B cell (primary cell): ENCODE measurements around the gene BMP7. TPM values are rescaled to one million over a fixed set of nuclear protein-coding genes. Genes with fewer than 3 reads are reported as not detected.

Experiments
- ATAC-seq: fragments of 200-7000 bp; cut with Tn5 transposase; one replicate; pipeline ENCODE4 v1.10.0; 2021; ENCODE audit warnings: low read depth, mild to moderate bottlenecking, moderate number of reproducible peaks, moderate library complexity
- CTCF ChIA-PET: fragments of 350-600 bp; sonication (Branson Sonifier 250); formaldehyde crosslinking; loops from one replicate; lab custom pipeline; 2021; ENCODE audit warnings: antibody characterized with exemption, inconsistent platforms; lab: Charles Lee
- POLR2A ChIA-PET: fragments of 350-600 bp; sonication (Branson Sonifier 250); formaldehyde crosslinking; loops from one replicate; lab custom pipeline; 2021; ENCODE audit warnings: antibody characterized with exemption; lab: Charles Lee
- DNase-seq: peaks from one replicate; pipeline ENCODE4 v3.0.0; 2013
- H2AFZ ChIP-seq: 2 replicates; pipeline ENCODE4 v1.6.1; 2012; ENCODE audit warnings: mild to moderate bottlenecking, low read depth, low read length; ENCODE audit not compliant: insufficient read depth, poor library complexity, severe bottlenecking
- H3K27ac ChIP-seq, 2 donors: 1 replicate in 1 of 2; 2 replicates in 1 of 2; pipeline ENCODE4 v1.5.1; 2012 to 2013; ENCODE audit warnings: low read length in 2 of 2, mild to moderate bottlenecking in 2 of 2, moderate library complexity in 1 of 2
- H3K27me3 ChIP-seq, 4 experiments: fragments of 200-600 bp in 1 of 4; sonication (generic) in 1 of 4; replicated peaks in 1 of 4; 1 replicate in 2 of 4; 2 replicates in 2 of 4; pipeline versions ENCODE4 v1.6.1 to v1.7.0; 2013 to 2016; ENCODE audit warnings: low read length in 3 of 4, mild to moderate bottlenecking in 2 of 4, mixed read lengths in 1 of 4, moderate library complexity in 1 of 4; ENCODE audit not compliant: insufficient read depth in 4 of 4, control insufficient read depth in 3 of 4; ENCODE audit errors: control extremely low read depth in 1 of 4
- H3K36me3 ChIP-seq, 2 experiments: replicated peaks in 1 of 2; 1 replicate in 1 of 2; 2 replicates in 1 of 2; pipeline versions ENCODE4 v1.6.1 to v1.7.1; 2013; ENCODE audit warnings: low read length in 1 of 2; ENCODE audit not compliant: insufficient read depth in 2 of 2, control insufficient read depth in 1 of 2; ENCODE audit errors: control extremely low read depth in 1 of 2, extremely low read depth in 1 of 2
- H3K4me1 ChIP-seq, 2 donors: fragments of 200-600 bp in 1 of 2; sonication (generic) in 1 of 2; 1 replicate in 1 of 2; 2 replicates in 1 of 2; pipeline versions ENCODE4 v1.5.1 to v1.6.1; 2013 to 2017; ENCODE audit warnings: low read length in 2 of 2; ENCODE audit not compliant: control insufficient read depth in 2 of 2, insufficient read depth in 2 of 2
- H3K4me2 ChIP-seq: replicated peaks from 2 replicates; pipeline ENCODE3; 2012; ENCODE audit warnings: mild to moderate bottlenecking, low read depth, low read length; ENCODE audit not compliant: poor library complexity, severe bottlenecking
- H3K4me3 ChIP-seq, 5 experiments: fragments of 200-600 bp in 1 of 5; sonication (generic) in 1 of 5; 1 replicate in 3 of 5; 2 replicates in 2 of 5; pipeline versions ENCODE4 v1.5.1 to v1.7.0; 2011 to 2016; ENCODE audit warnings: low read length in 4 of 5, mild to moderate bottlenecking in 4 of 5, low read depth in 2 of 5, control low read depth in 1 of 5, moderate library complexity in 1 of 5; ENCODE audit not compliant: insufficient read depth in 1 of 5; ENCODE audit errors: control extremely low read depth in 1 of 5, extremely low read depth in 1 of 5
- H3K79me2 ChIP-seq: fragments of 200-600 bp; sonication (generic); one replicate; pipeline ENCODE4 v1.6.0; 2016; ENCODE audit warnings: low read length; ENCODE audit not compliant: control insufficient read depth, insufficient read depth
- H3K9ac ChIP-seq: fragments of 200-600 bp; sonication (generic); 2 replicates; pipeline ENCODE4 v1.6.1; 2017; ENCODE audit warnings: mild to moderate bottlenecking, low read length, moderate library complexity
- H3K9me3 ChIP-seq, 3 donors: one replicate each; pipeline versions ENCODE4 v1.6.1 to v1.7.1; 2013; ENCODE audit warnings: low read length in 2 of 3; ENCODE audit not compliant: control insufficient read depth in 2 of 3, insufficient read depth in 1 of 3; ENCODE audit errors: control extremely low read depth in 1 of 3
- H4K20me1 ChIP-seq: 2 replicates; pipeline ENCODE4 v1.6.0; 2012; ENCODE audit warnings: mild to moderate bottlenecking, low read length; ENCODE audit not compliant: insufficient read depth, control insufficient read depth, poor library complexity, severe bottlenecking
- H3K27ac Mint-ChIP-seq: one replicate; pipeline ENCODE4 v1.8.0; 2021; ENCODE audit warnings: mixed read lengths
- H3K27me3 Mint-ChIP-seq: one replicate; pipeline ENCODE4 v1.8.0; 2021; ENCODE audit warnings: mixed read lengths
- H3K4me1 Mint-ChIP-seq: one replicate; pipeline ENCODE4 v1.8.0; 2021; ENCODE audit warnings: mixed read lengths
- H3K4me3 Mint-ChIP-seq: one replicate; pipeline ENCODE4 v1.8.0; 2021; ENCODE audit warnings: mixed read lengths
- H3K9me3 Mint-ChIP-seq: one replicate; pipeline ENCODE4 v1.8.0; 2022; ENCODE audit warnings: mixed read lengths; ENCODE audit not compliant: insufficient read depth
- CTCF ChIP-seq: fragments of 200-600 bp; IDR thresholded peaks from one replicate; pipeline ENCODE4 v1.8.0; 2022; ENCODE audit warnings: antibody characterized with exemption, mild to moderate bottlenecking
- EZH2 ChIP-seq: IDR thresholded peaks from 2 replicates; pipeline ENCODE4 v1.6.1; 2012; ENCODE audit warnings: borderline replicate concordance, low read depth, mild to moderate bottlenecking, moderate library complexity, low read length; ENCODE audit not compliant: insufficient read depth, poor library complexity, severe bottlenecking
- WGBS: methylation state at CpG from one replicate; pipeline ENCODE4 v1.1.5; 2013; ENCODE audit warnings: missing lambda C conversion rate; ENCODE audit not compliant: insufficient coverage; 5-methylcytosine and 5-hydroxymethylcytosine counted together
- intact Hi-C: fragments of 100-400 bp; cut with micrococcal nuclease; formaldehyde crosslinking; loops from one replicate; pipeline ENCODE4 v1.10.0; 2022
- polyA plus RNA-seq: library from polyadenylated mRNA; depleted of rRNA; stranded (reverse); fragments of >200 nt; gene quantifications from 2 replicates; pipeline ENCODE4 v1.2.3, GENCODE V29; 2012
- total RNA-seq, 2 donors: library from RNA; stranded (reverse); fragments of 120-200 nt in 1 of 2; gene quantifications; 1 replicate in 1 of 2; 2 replicates in 1 of 2; pipeline versions ENCODE4 v1.2.3 to v1.2.4, GENCODE V29; 2013 to 2022

Gene BMP7
- total and polyA plus RNA-seq, 2 donors (not counting 1 experiment from before 2014, with no cell fraction given): not detected

DNA sequence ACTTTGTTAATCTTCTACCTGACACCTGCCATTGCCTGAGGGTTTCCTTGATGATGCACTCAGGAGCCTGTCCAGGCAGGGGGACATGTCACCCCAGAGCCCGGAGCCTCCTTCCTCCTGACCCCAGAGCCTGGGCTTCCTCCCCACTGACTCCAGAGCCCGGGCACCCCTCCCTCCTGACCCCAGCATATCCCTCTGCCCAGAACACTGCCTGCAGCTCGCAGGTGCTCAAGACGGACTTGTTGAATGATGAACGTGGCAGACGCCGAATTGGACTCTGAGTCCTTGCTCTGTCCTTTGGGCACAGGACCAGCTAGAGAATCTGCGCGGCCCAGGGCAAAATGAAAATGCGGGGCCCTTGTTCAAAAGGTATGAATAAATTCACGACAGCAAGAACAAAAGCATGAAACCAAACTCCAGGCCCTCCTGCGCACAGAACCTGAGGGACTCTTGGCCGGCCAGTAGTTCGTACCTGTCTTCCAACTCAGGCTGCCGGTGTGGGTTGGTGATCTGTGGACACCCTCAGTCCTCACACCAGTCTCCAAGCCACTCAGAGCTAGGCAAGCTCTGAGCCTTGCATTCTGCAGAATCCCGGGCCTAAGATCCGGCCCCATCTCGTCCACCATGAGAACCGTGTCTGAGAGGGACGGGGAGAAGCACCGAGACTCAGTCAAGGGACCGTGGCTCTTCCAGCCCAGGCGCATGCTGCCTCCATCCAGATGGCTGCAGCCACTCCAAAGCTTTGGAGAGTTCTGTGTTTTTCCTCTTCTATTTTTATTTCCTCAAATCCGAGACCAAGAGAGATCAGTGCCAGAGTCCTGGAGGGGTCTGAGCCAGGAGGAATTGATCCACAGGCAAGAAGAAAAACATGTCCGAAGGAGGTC lies 104.7 kb downstream of the BMP7 start:
- Mint-ChIP-seq H3K9me3 (no peaks in the 10 kb centered on the region), H3K4me3 (no peak overlapping the region), H3K27me3 (peaks cover 4% of the 10 kb centered on the region), H3K4me1 (no peaks in the 10 kb centered on the region), H3K27ac (no peak overlapping the region)
- no peak overlapping the region for H3K4me2 ChIP-seq
- H3K27ac ChIP-seq: no peak overlapping the region
- no peaks in the 10 kb centered on the region for H3K4me1 ChIP-seq
- WGBS: 96% methylated on average over 22 of the region's 25 CpGs
- TF ChIP-seq CTCF (no peak), EZH2 (no peak)
- no peaks in the 10 kb centered on the region for H3K27me3 ChIP-seq
- ATAC-seq (no peak), DNase-seq (no peak)
- H3K79me2 ChIP-seq: no peaks in the 10 kb centered on the region
- no peaks in the 10 kb centered on the region for H3K36me3 ChIP-seq
- POLR2A ChIA-PET: no interaction called here
- no peak overlapping the region for H3K4me3 ChIP-seq
- no peak overlapping the region for H3K9ac ChIP-seq
- H3K9me3 ChIP-seq: peaks cover 0 to 10% (median 0%) of the 10 kb centered on the region in 3 donors
- H2AFZ ChIP-seq: no peak overlapping the region
- intact Hi-C loops: no loop called here
- H4K20me1 ChIP-seq: no peaks in the 10 kb centered on the region
- CTCF ChIA-PET: no interaction called here

DNA sequence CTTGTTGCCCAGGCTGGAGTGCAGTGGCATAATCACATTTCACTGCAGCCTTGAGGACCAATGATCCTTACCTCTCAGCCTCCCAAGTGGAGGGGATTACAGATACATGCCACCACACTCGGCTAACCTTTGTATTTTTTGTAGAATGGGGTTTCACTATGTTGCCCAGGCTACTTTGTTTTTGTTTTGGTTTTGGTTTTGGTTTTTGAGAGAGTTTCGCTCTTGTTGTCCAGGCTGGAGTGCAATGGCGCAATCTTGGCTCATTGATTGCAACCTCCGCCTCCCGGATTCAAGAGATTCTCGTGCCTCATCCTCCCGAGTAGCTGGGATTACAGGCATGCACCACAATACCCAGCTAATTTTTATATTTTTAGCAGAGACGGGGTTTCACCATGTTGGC lies 105.5 kb downstream of the BMP7 start:
- H3K4me1 Mint-ChIP-seq: no peaks in the 10 kb centered on the region
- no peaks in the 10 kb centered on the region for H3K27me3 ChIP-seq
- H3K9me3 ChIP-seq: peaks cover 0 to 10% (median 0%) of the 10 kb centered on the region in 3 donors
- H3K27me3 Mint-ChIP-seq: peaks cover 6% of the 10 kb centered on the region
- ATAC-seq: no peak
- TF ChIP-seq EZH2 (no peak), CTCF (no peak)
- no peak overlapping the region for H3K4me3 Mint-ChIP-seq
- no peak overlapping the region for H3K27ac Mint-ChIP-seq
- H3K4me1 ChIP-seq: no peaks in the 10 kb centered on the region
- CTCF ChIA-PET: no interaction called here
- DNase-seq: no peak
- H3K9ac ChIP-seq: no peak overlapping the region
- no peak overlapping the region for H3K4me3 ChIP-seq
- H2AFZ ChIP-seq: no peak overlapping the region
- no peaks in the 10 kb centered on the region for H3K36me3 ChIP-seq
- H3K27ac ChIP-seq: no peak overlapping the region
- WGBS: 100% methylated on average over 7 of the region's 8 CpGs
- POLR2A ChIA-PET: no interaction called here
- H3K79me2 ChIP-seq: no peaks in the 10 kb centered on the region
- H3K9me3 Mint-ChIP-seq: no peaks in the 10 kb centered on the region
- no peak overlapping the region for H3K4me2 ChIP-seq
- intact Hi-C loops: no loop called here
- no peaks in the 10 kb centered on the region for H4K20me1 ChIP-seq
